ENCODE data around the gene RTL1.

The RTL1 gene
- 0 to 0.10 (median 0) reads per million in 18 experiments for total RNA-seq

- DNase-seq = no peak
Measured at GRCh38 chr14:100903672-100904185, at the start of gene RTL1. RTL1 (minus strand) TSS chr14:100903722; CDS start chr14:100884788, 18,934 bp downstream.

GRCh38 chr14:100950024-100950423 lies 46.5 kb upstream of the RTL1 start:
- no peak for DNase-seq

GRCh38 chr14:100944052-100944451 lies 40.5 kb upstream of the RTL1 start:
- no peak for DNase-seq

- DNase-seq = no peak
Measured at GRCh38 chr14:100930270-100930669, 26.7 kb upstream of the RTL1 start.

GRCh38 chr14:100915560-100915959 lies 12.0 kb upstream of the RTL1 start:
- no peak for DNase-seq

- no peak for DNase-seq
Measured at GRCh38 chr14:100914597-100915021, 11.1 kb upstream of the RTL1 start.

GRCh38 chr14:100911665-100912316 lies 8.3 kb upstream of the RTL1 start:
- DNase-seq = no peak

- no peak for DNase-seq
Measured at GRCh38 chr14:100910888-100911664, 7.6 kb upstream of the RTL1 start.

- DNase-seq = no peak
Measured at GRCh38 chr14:100909439-100909838, 5.9 kb upstream of the RTL1 start.

- DNase-seq = no peak
Measured at GRCh38 chr14:100907240-100907639, 3.7 kb upstream of the RTL1 start.

- DNase-seq = no peak
Measured at GRCh38 chr14:100906420-100906819, 2.9 kb upstream of the RTL1 start.

GRCh38 chr14:100905166-100905565 lies 1.6 kb upstream of the RTL1 start:
- DNase-seq = no peak

- no peak for DNase-seq
Measured at GRCh38 chr14:100904307-100905087, 975 bp upstream of the RTL1 start.

- no peak for DNase-seq
Measured at GRCh38 chr14:100903134-100903468, 421 bp downstream of the RTL1 start.

GRCh38 chr14:100902295-100903133 lies 1.0 kb downstream of the RTL1 start:
- DNase-seq = no peak

GRCh38 chr14:100901391-100902183 lies 1.9 kb downstream of the RTL1 start:
- no peak for DNase-seq

- DNase-seq = no peak
Measured at GRCh38 chr14:100900837-100901390, 2.6 kb downstream of the RTL1 start.

GRCh38 chr14:100899884-100900771 lies 3.4 kb downstream of the RTL1 start:
- no peak for DNase-seq

- DNase-seq = no peak
Measured at GRCh38 chr14:100898935-100899883, 4.3 kb downstream of the RTL1 start.

All from inflammatory macrophage (primary cell).